AG10803 (cell line): Measurements from ENCODE around the gene BCL2L14.
"Not testable (repeated sequence)": the region's sequence is repeated elsewhere in the genome, so short reads cannot be mapped to it uniquely, and the experiment has no call there.

Experiments
- DNase-seq: peaks from one replicate; pipeline ENCODE4 v3.0.0; 2010; ENCODE audit warnings: low read depth
- H3K4me3 ChIP-seq: 2 replicates; pipeline ENCODE4 v1.5.1; 2011; ENCODE audit warnings: mild to moderate bottlenecking, low read length, control low read depth
- TF ChIP-seq, protein P1 (sequence below): conservative IDR thresholded peaks from 2 replicates; pipeline ENCODE4 v1.5.1; 2011; ENCODE audit warnings: mild to moderate bottlenecking, low read length, control low read depth, inconsistent platforms

BCL2L14 gene

DNA sequence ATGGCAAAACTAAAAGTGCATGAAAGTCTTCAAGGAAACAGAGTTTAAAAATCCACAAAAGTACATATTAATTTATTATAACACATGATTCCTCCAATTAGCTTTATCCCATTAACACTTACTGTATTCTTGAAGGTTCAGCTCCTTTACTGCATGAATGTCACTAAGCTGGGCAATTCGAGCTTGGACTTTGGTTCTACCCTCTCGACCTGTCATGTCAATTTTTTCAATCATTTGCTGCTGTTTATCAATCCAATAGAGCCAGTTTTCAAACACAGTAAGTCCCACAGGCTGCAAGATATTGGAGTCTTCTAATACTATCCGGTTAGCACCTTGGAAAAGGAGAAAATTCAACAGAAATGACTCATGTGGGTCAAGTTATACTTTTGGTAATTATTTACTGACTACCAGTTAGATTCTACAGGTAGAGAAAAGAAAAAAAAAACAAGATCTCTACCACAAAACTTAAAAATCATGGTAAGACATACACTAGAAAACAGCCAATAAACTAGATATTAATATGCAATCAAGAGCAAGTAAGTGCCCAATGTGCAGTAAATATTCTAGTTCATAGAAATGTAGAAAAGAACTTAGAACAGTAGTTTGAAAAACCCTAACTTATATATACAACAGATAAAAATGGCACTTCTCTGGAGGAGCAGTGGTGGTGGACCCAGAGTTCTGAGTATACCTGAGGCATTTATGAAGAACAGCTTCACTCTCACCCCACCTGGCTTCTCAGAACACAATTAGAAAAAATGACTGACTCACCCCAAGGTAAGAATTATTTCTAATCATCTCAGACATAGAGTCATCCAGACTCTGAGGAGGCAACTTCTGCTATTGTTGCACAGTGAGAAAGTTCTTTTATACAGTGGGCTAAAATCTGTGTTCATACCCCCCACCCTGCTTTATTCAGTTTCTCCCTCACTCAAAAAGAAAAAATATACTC, 67.7 kb downstream of the BCL2L14 start:
- no peak for DNase-seq
- no peak overlapping the region for H3K4me3 ChIP-seq
- TF ChIP-seq, protein P1, sequence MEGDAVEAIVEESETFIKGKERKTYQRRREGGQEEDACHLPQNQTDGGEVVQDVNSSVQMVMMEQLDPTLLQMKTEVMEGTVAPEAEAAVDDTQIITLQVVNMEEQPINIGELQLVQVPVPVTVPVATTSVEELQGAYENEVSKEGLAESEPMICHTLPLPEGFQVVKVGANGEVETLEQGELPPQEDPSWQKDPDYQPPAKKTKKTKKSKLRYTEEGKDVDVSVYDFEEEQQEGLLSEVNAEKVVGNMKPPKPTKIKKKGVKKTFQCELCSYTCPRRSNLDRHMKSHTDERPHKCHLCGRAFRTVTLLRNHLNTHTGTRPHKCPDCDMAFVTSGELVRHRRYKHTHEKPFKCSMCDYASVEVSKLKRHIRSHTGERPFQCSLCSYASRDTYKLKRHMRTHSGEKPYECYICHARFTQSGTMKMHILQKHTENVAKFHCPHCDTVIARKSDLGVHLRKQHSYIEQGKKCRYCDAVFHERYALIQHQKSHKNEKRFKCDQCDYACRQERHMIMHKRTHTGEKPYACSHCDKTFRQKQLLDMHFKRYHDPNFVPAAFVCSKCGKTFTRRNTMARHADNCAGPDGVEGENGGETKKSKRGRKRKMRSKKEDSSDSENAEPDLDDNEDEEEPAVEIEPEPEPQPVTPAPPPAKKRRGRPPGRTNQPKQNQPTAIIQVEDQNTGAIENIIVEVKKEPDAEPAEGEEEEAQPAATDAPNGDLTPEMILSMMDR = no peak

DNA sequence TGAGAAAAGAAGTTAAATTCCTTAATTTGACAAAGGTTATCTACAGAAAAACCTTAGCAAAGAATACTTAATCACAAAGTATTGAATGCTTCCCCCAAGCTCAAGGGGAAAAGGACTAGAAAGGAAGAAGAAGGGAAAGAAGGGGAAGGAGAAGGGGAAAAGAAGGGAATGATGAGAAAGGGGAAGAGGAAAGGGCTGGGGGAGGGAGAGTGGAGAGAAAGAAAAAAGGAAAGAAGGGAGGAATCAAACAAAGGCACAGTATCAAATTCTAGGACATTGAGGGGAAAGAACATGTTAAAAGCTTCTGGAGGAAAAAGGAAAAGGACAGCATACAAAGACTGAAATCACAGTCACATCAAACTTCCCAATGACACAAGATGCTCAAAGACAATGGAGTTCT, 70.3 kb downstream of the BCL2L14 start:
- TF ChIP-seq, protein P1 = no peak
- no peak for DNase-seq
- H3K4me3 ChIP-seq = no peak overlapping the region

DNA sequence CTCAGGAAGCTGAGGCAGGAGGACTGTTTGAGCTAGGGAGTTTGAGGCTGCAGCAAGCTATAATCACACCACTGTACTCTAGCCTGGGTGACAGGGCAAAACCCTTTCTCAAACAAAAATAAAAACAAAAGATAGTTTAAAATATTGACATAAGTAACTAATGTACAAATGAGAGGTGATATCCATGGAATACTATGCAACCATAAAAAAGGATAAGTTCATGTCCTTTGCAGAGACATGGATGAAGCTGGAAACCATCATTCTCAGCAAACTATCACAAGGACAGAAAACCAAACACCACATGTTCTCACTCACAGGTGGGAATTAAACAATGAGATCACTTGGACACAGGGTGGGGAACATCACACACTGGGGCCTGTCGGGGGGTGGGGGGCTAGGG, 73.8 kb downstream of the BCL2L14 start:
- not testable (repeated sequence) for DNase-seq

DNA sequence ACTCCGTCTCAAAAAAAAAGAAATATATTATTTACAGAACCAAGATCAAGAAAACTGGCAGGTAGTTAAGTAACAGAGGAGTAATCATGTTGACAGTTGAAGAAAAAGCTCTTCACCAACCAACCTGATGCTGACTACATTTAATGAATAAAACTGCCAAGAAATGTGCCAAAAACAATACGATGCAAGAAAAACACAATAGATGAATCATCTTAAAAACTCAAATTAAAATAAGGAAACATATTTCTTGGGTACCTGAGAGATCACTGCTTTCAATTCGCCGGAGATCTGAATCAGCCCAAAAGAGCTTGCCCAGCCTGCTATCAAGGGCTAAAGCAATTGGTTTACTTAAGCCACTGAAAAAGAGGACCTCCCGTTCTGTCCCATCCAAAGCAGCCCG, 76.4 kb downstream of the BCL2L14 start:
- no peak for DNase-seq
- H3K4me3 ChIP-seq = no peak overlapping the region
- TF ChIP-seq, protein P1 = no peak

More for the DNA sequence above, 73.8 kb downstream of the BCL2L14 start:
- H3K4me3 ChIP-seq = not testable (repeated sequence)
